ENCODE results near the gene ZNF865.

DNA sequence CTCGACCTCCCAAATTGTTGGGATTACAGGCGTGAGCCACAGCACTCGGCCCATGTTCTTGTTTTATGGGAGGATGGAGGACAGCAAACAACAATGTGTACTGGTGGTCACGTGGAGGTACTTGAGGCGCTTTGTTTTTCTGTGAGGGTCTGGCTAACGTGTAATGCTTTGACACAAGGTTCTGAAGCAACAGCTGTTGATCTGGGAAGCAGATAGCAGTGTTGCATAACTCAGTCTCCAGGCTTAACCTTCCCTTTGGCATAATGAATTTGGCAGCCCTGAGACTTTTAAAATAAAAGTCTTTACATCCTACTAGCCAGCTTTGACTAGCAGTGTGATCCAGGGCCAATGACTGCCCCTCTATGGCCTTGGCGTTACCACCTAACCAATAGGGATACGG is 28.4 kb downstream of the ZNF865 start:
- TF ChIP-seq, protein P1, sequence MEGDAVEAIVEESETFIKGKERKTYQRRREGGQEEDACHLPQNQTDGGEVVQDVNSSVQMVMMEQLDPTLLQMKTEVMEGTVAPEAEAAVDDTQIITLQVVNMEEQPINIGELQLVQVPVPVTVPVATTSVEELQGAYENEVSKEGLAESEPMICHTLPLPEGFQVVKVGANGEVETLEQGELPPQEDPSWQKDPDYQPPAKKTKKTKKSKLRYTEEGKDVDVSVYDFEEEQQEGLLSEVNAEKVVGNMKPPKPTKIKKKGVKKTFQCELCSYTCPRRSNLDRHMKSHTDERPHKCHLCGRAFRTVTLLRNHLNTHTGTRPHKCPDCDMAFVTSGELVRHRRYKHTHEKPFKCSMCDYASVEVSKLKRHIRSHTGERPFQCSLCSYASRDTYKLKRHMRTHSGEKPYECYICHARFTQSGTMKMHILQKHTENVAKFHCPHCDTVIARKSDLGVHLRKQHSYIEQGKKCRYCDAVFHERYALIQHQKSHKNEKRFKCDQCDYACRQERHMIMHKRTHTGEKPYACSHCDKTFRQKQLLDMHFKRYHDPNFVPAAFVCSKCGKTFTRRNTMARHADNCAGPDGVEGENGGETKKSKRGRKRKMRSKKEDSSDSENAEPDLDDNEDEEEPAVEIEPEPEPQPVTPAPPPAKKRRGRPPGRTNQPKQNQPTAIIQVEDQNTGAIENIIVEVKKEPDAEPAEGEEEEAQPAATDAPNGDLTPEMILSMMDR (IDR thresholded peaks at IDR 0.05; ENCODE audit: extremely low read depth in 1 of 2, insufficient read depth in 1 of 2, low read depth in 1 of 2, low read length in 2 of 2) = no peak
- no peak for TF ChIP-seq POLR2AphosphoS5 (IDR thresholded peaks at IDR 0.05; ENCODE audit: insufficient read depth, low read depth, low read length)
- TF ChIP-seq JUN (IDR thresholded peaks at IDR 0.05; ENCODE audit: borderline replicate concordance, insufficient read depth, insufficient read length, low read depth) = no peak
